HCT116 (cell line): ENCODE results near the gene SIDT1. TPM values are rescaled to one million over a fixed set of nuclear protein-coding genes. Genes with fewer than 3 reads are reported as not detected.

Source experiments
- ATAC-seq: fragments of 200-7000 bp; cut with Tn5 transposase; 2 replicates; pipeline ENCODE4 v1.9.1; 2020; ENCODE audit warnings: mild to moderate bottlenecking, moderate library complexity
- BruUV-seq: library from RNA; stranded (reverse); fragments of 400-500 nt; replicated peaks from 2 replicates; lab custom pipeline; 2021; lab: Mats Ljungman, UMichigan
- CTCF ChIA-PET: fragments of 300-600 bp; sonication (Branson Sonifier 250); formaldehyde crosslinking; loops from one replicate; lab custom pipeline; 2021; ENCODE audit warnings: antibody characterized with exemption; lab: Charles Lee
- POLR2A ChIA-PET: fragments of 300-600, 350-600 bp; sonication (Branson Sonifier 250); formaldehyde crosslinking; loops from one replicate; lab custom pipeline; 2021; ENCODE audit warnings: antibody characterized with exemption; lab: Charles Lee
- RAD21 ChIA-PET, 2 experiments: fragments of 300-600 bp; sonication (Branson Sonifier 250); formaldehyde crosslinking; loops; one replicate each; lab custom pipeline; 2023; ENCODE audit warnings: low total read pairs in 2 of 2; ENCODE audit not compliant: uncharacterized antibody in 2 of 2, unreplicated experiment in 2 of 2, low non-redundant PET in 1 of 2; lab: Charles Lee
- DNase-seq: peaks from one replicate; pipeline ENCODE4 v3.0.0-alpha.2; 2010; ENCODE audit warnings: low read depth, low spot score
- H2AFZ ChIP-seq: fragments of 200-600 bp; shearing (Covaris generic), sonication (generic); 2 replicates; pipeline ENCODE4 v1.6.1; 2017; ENCODE audit warnings: low read depth, mixed run types, mixed read lengths, antibody characterized with exemption, low read length; ENCODE audit not compliant: poor library complexity, severe bottlenecking
- H3K27ac ChIP-seq: 2 replicates; pipeline ENCODE4 v1.5.1; 2012; ENCODE audit warnings: low read depth, low read length
- H3K27me3 ChIP-seq: fragments of 200-600 bp; sonication (generic); 2 replicates; pipeline ENCODE4 v1.6.1; 2016; ENCODE audit warnings: mixed run types, low read length, mixed read lengths; ENCODE audit not compliant: insufficient read depth
- H3K36me3 ChIP-seq, 2 experiments: fragments of 200-500 bp in 1 of 2; fragments of 200-600 bp in 1 of 2; sonication (Bioruptor generic) in 1 of 2; sonication (generic) in 1 of 2; 2 replicates each; pipeline versions ENCODE4 v1.5.1 to v1.6.1; 2014 to 2016; ENCODE audit warnings: low read length in 2 of 2, inconsistent platforms in 1 of 2, mixed read lengths in 1 of 2, mixed run types in 1 of 2; ENCODE audit not compliant: insufficient read depth in 2 of 2, control insufficient read depth in 1 of 2
- H3K4me1 ChIP-seq, 2 experiments: fragments of 200-600 bp in 1 of 2; sonication (generic) in 1 of 2; 2 replicates each; pipeline versions ENCODE4 v1.5.1 to v1.6.1; 2012 to 2017; ENCODE audit warnings: low read length in 2 of 2, inconsistent platforms in 1 of 2, mild to moderate bottlenecking in 1 of 2, mixed read lengths in 1 of 2, mixed run types in 1 of 2, moderate library complexity in 1 of 2; ENCODE audit not compliant: insufficient read depth in 2 of 2, control insufficient read depth in 1 of 2
- H3K4me2 ChIP-seq: fragments of 200-600 bp; sonication (generic); 2 replicates; pipeline ENCODE4 v1.6.1; 2017; ENCODE audit warnings: mixed run types, low read length, mixed read lengths
- H3K4me3 ChIP-seq, 2 experiments: fragments of 200-600 bp in 1 of 2; sonication (generic) in 1 of 2; replicated peaks in 1 of 2; 2 replicates each; pipeline ENCODE4 v1.5.1; 2011 to 2016; ENCODE audit warnings: low read length in 2 of 2, control low read depth in 1 of 2, low read depth in 1 of 2, mild to moderate bottlenecking in 1 of 2, mixed read lengths in 1 of 2, mixed run types in 1 of 2
- H3K79me2 ChIP-seq: fragments of 200-600 bp; sonication (generic); 2 replicates; pipeline ENCODE4 v1.6.1; 2017; ENCODE audit warnings: mild to moderate bottlenecking, mixed run types, low read length, moderate library complexity, mixed read lengths; ENCODE audit not compliant: insufficient read depth
- H3K9ac ChIP-seq: fragments of 200-600 bp; sonication (generic); 2 replicates; pipeline ENCODE4 v1.6.1; 2016; ENCODE audit warnings: low read length, mixed read lengths
- H3K9me2 ChIP-seq: fragments of 200-600 bp; sonication (generic), shearing (Covaris generic); 2 replicates; pipeline ENCODE4 v1.6.1; 2017; ENCODE audit warnings: mixed run types, mild to moderate bottlenecking, moderate library complexity; ENCODE audit not compliant: insufficient read depth
- H3K9me3 ChIP-seq, 2 experiments: fragments of 200-500 bp in 1 of 2; fragments of 200-600 bp in 1 of 2; sonication (Bioruptor generic) in 1 of 2; sonication (generic) in 1 of 2; 2 replicates each; pipeline ENCODE4 v1.6.1; 2014 to 2017; ENCODE audit warnings: low read length in 2 of 2, mixed read lengths in 2 of 2, inconsistent platforms in 1 of 2, low read depth in 1 of 2, mild to moderate bottlenecking in 1 of 2, mixed run types in 1 of 2, moderate library complexity in 1 of 2; ENCODE audit not compliant: control insufficient read depth in 1 of 2, insufficient read depth in 1 of 2
- H4K20me1 ChIP-seq: fragments of 200-600 bp; sonication (generic), shearing (Covaris generic); 2 replicates; pipeline ENCODE4 v1.6.1; 2017; ENCODE audit warnings: mixed run types, mild to moderate bottlenecking, moderate library complexity; ENCODE audit not compliant: insufficient read depth
- CEBPB ChIP-seq: IDR thresholded peaks from 2 replicates; pipeline ENCODE4 v1.6.1; 2012; ENCODE audit warnings: low read depth
- CTCF ChIP-seq, 3 experiments: fragments of 200-600 bp in 1 of 3; sonication (generic) in 1 of 3; IDR thresholded peaks in 2 of 3; conservative IDR thresholded peaks in 1 of 3; 2 replicates each; pipeline ENCODE4 v1.5.1; 2012 to 2017; ENCODE audit warnings: low read depth in 2 of 3, low read length in 2 of 3, antibody characterized with exemption in 1 of 3, borderline replicate concordance in 1 of 3, control low read depth in 1 of 3, mild to moderate bottlenecking in 1 of 3, mixed read lengths in 1 of 3, mixed run types in 1 of 3, moderate library complexity in 1 of 3; ENCODE audit not compliant: insufficient read depth in 1 of 3
- EGR1 ChIP-seq: IDR thresholded peaks from 2 replicates; pipeline ENCODE4 v1.6.1; 2012; ENCODE audit warnings: low read depth
- EZH2 ChIP-seq: fragments of 200-600 bp; sonication (generic); IDR thresholded peaks from 2 replicates; pipeline ENCODE4 v1.6.1; 2017; ENCODE audit warnings: antibody characterized with exemption, mixed run types
- FOSL1 ChIP-seq: IDR thresholded peaks from 2 replicates; pipeline ENCODE4 v1.6.1; 2012; ENCODE audit warnings: low read depth
- JUND ChIP-seq: IDR thresholded peaks from 2 replicates; pipeline ENCODE4 v1.6.1; 2012
- MAX ChIP-seq: IDR thresholded peaks from 2 replicates; pipeline ENCODE4 v1.6.1; 2012
- POLR2A ChIP-seq: IDR thresholded peaks from 2 replicates; pipeline ENCODE4 v1.7.0; 2011; ENCODE audit warnings: borderline replicate concordance; ENCODE audit not compliant: insufficient read depth, insufficient read length; ENCODE audit errors: extremely low read depth
- POLR2AphosphoS5 ChIP-seq: IDR thresholded peaks from 2 replicates; pipeline ENCODE4 v1.6.1; 2011; ENCODE audit warnings: mild to moderate bottlenecking, low read depth, low read length, moderate library complexity
- REST ChIP-seq: IDR thresholded peaks from 2 replicates; pipeline ENCODE4 v1.6.1; 2012; ENCODE audit warnings: low read depth
- SIN3A ChIP-seq: IDR thresholded peaks from 2 replicates; pipeline ENCODE4 v1.6.1; 2012; ENCODE audit warnings: low read depth
- SP1 ChIP-seq: IDR thresholded peaks from 2 replicates; pipeline ENCODE4 v1.6.1; 2012; ENCODE audit warnings: low read depth
- SRF ChIP-seq: IDR thresholded peaks from 2 replicates; pipeline ENCODE4 v1.6.1; 2012; ENCODE audit warnings: low read depth
- TCF7L2 ChIP-seq: IDR thresholded peaks from 2 replicates; pipeline ENCODE4 v1.7.0; 2011; ENCODE audit warnings: borderline replicate concordance, inconsistent platforms; ENCODE audit not compliant: insufficient read depth, insufficient read length; ENCODE audit errors: extremely low read depth
- YY1 ChIP-seq: IDR thresholded peaks from 2 replicates; pipeline ENCODE4 v1.6.1; 2011; ENCODE audit warnings: low read length, low read depth, moderate library complexity, mild to moderate bottlenecking; ENCODE audit not compliant: insufficient replicate concordance; ENCODE audit errors: extremely low read depth
- ZFX ChIP-seq: fragments of 450-650 bp; IDR thresholded peaks from 2 replicates; pipeline ENCODE4 v1.6.1; 2017
- ZNF274 ChIP-seq: fragments of 200-500 bp; sonication (Bioruptor generic); IDR thresholded peaks from 2 replicates; pipeline ENCODE4 v1.6.1; 2014; ENCODE audit warnings: mild to moderate bottlenecking, low read depth, low read length, inconsistent platforms
- intact Hi-C: fragments of 100-400 bp; cut with micrococcal nuclease; formaldehyde crosslinking; loops from 2 replicates; pipeline ENCODE4 v1.10.0; 2022
- total RNA-seq: library from RNA; stranded (reverse); gene quantifications from one replicate; pipeline ENCODE4 v1.2.1, GENCODE V29; 2021; ENCODE audit not compliant: unreplicated experiment

Gene SIDT1
- total RNA-seq, 1 experiment from 2014 or later: not detected

GRCh38 chr3:113663324-113663750, 131.0 kb downstream of the SIDT1 start:
- no peaks in the 10 kb centered on the region for H3K27me3 ChIP-seq
- no peak overlapping the region for H3K4me3 ChIP-seq
- ChIA-PET RAD21 (no interaction called here), CTCF (no interaction called here), POLR2A (no interaction called here)
- no peaks in the 10 kb centered on the region for H4K20me1 ChIP-seq
- H3K4me2 ChIP-seq: no peak overlapping the region
- H3K79me2 ChIP-seq: no peaks in the 10 kb centered on the region
- ATAC-seq (no peak), DNase-seq (no peak)
- H3K27ac ChIP-seq: no peak overlapping the region
- BruUV-seq: no TSS peak
- TF ChIP-seq CEBPB (no peak), ZNF274 (no peak)
- no peak overlapping the region for H2AFZ ChIP-seq
- intact Hi-C loops: no loop called here
- peaks cover 0 to 7% of the 10 kb centered on the region in 2 experiments; a peak in 1 of 4 replicates for H3K36me3 ChIP-seq
- no peak overlapping the region for H3K9ac ChIP-seq
- no peaks in the 10 kb centered on the region for H3K9me2 ChIP-seq
- H3K9me3 ChIP-seq: no peaks in the 10 kb centered on the region
- no peaks in the 10 kb centered on the region for H3K4me1 ChIP-seq

GRCh38 chr3:113663761-113664160, 131.4 kb downstream of the SIDT1 start:
- H3K27ac ChIP-seq: no peak overlapping the region
- POLR2A ChIA-PET: no interaction called here
- CTCF ChIA-PET: no interaction called here
- H3K4me3 ChIP-seq: no peak overlapping the region
- no peaks in the 10 kb centered on the region for H3K27me3 ChIP-seq
- ATAC-seq: no peak
- peaks cover 0 to 7% of the 10 kb centered on the region in 2 experiments; a peak in 1 of 4 replicates for H3K36me3 ChIP-seq
- H3K9me2 ChIP-seq: no peaks in the 10 kb centered on the region
- H3K4me1 ChIP-seq: no peaks in the 10 kb centered on the region
- no peaks in the 10 kb centered on the region for H4K20me1 ChIP-seq
- BruUV-seq: no TSS peak
- RAD21 ChIA-PET: no interaction called here
- intact Hi-C loops: no loop called here
- no peak overlapping the region for H3K4me2 ChIP-seq
- no peaks in the 10 kb centered on the region for H3K9me3 ChIP-seq
- DNase-seq: no peak
- H3K9ac ChIP-seq: no peak overlapping the region
- no peak overlapping the region for H2AFZ ChIP-seq
- no peaks in the 10 kb centered on the region for H3K79me2 ChIP-seq
- TF ChIP-seq JUND: no peak
- no peak for TF ChIP-seq CTCF (IDR thresholded peaks at IDR 0.05 in 2 of 3, conservative IDR thresholded peaks at IDR 0.05 in 1 of 3; ENCODE audit: borderline replicate concordance in 1 of 3, insufficient read depth in 1 of 3, low read depth in 2 of 3, low read length in 2 of 3)
- TF ChIP-seq FOSL1: no peak
- no peak for TF ChIP-seq REST
- no peak for TF ChIP-seq POLR2AphosphoS5
- TF ChIP-seq TCF7L2: no peak
- TF ChIP-seq SIN3A: no peak
- no peak for TF ChIP-seq YY1
- TF ChIP-seq SRF: no peak
- no peak for TF ChIP-seq EZH2
- TF ChIP-seq ZFX: no peak
- TF ChIP-seq MAX: no peak
- no peak for TF ChIP-seq ZNF274
- no peak for TF ChIP-seq EGR1
- no peak for TF ChIP-seq POLR2A
- TF ChIP-seq SP1: no peak
